GDM1 (cell line): ENCODE data around the gene KCNQ4.

ENCODE experiments used
- DNase-seq: peaks from one replicate; lab custom pipeline; 2025; lab: John Stamatoyannopoulos, UW

The KCNQ4 gene

DNA sequence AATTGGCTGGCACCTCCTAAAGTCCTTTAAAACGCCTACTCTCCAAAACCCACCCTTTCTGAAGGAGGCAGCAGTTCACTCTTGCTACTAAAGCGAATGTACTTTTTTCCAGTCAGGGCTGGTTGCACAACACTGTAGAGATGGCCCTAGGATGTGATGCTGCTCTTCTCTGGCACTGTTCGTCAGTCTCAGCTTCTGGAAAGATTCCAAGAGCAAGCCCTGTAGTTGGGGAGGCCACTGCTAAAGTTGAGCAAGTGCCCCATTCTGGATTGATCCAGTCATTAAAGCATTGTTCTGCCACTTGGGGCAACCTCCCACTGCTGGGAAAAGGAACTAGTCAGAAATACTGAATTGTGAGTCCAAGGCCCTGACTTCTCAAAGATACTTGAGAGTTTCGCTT lies 28.5 kb upstream of the KCNQ4 start:
- no peak for DNase-seq

- no peak for DNase-seq
Measured at GRCh38 chr1:40756523-40756922, 27.1 kb upstream of the KCNQ4 start.

DNA sequence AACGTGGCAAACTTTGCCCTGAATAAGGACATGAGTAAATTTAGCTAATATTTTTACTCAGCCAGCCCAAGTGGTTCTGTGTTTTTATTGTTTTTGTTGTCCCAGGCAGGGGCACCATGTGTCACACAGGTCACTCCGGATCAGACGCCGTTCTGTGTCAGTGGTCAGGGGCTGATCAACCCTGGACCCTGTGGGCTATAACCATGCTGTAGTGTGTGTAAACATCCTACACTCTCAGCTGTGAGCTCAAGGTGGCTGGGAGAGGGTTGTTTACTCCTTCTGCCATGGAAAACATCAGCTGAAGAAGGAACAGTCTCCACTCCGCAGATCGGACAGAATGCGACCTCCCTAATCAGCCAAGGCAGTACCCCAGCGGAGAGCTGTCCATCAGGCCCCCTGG lies 26.5 kb upstream of the KCNQ4 start:
- DNase-seq = no peak

- no peak for DNase-seq
Measured at GRCh38 chr1:40758004-40758403, 25.6 kb upstream of the KCNQ4 start.

DNA sequence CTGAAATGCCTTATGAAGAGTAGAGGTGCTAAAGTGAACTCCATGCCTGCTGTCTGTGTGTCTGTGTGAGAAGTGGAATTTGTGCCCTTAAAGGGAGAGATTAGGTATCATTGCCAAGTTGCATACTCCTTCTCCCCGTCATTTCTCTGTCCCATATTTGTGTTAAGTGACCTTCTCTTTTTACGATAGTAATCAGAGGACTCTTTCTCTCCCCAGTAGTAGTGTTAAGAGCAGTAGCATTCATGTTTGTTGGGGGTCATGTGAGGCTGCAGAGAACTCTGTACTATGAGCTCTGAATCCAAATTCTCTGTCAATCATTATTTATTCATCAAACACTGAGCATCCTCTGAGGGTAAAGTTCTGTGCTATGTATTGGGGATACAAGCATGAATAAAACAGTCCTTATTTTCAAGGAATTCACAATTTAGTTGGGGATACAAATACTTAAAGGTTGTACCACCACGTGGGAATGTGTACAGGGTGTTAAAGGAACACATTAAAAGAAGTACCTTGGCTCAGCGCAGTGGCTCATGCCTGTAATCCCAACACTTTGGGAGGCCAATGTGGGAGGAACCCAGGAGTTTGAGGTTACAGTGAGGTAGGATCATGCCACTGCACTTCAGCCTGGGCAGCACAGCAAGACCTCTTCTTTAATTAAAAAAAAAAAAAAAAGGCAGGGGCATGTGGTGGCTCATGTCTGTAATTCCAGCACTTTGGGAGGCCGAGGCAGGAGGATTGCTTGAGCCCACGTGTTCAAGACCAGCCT lies 24.8 kb upstream of the KCNQ4 start:
- no peak for DNase-seq

GRCh38 chr1:40760984-40761383 lies 22.6 kb upstream of the KCNQ4 start:
- no peak for DNase-seq

GRCh38 chr1:40762144-40762923 lies 21.3 kb upstream of the KCNQ4 start:
- DNase-seq = no peak

GRCh38 chr1:40763742-40764532 lies 19.6 kb upstream of the KCNQ4 start:
- DNase-seq = no peak

- no peak for DNase-seq
Measured at GRCh38 chr1:40764981-40765380, 18.6 kb upstream of the KCNQ4 start.

DNA sequence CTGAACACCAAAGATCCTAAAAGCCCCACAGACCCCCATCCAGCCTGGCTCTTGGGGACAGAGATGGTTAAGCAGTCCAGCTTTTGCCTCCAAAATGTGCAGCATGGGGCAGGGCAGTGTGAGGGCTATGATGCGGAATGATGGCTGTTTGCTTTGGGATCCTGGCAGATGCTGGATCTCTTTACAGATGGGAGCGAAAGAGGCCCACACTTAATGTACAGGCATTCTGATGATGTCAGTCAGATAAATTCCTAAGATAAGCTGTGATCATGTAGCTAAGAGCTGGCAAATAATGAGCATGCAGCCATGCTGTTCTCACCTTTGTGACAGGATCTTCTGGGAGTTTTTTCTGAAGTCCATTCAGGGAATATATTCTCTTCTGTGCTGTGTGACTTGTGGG lies 17.6 kb upstream of the KCNQ4 start:
- DNase-seq = no peak

DNA sequence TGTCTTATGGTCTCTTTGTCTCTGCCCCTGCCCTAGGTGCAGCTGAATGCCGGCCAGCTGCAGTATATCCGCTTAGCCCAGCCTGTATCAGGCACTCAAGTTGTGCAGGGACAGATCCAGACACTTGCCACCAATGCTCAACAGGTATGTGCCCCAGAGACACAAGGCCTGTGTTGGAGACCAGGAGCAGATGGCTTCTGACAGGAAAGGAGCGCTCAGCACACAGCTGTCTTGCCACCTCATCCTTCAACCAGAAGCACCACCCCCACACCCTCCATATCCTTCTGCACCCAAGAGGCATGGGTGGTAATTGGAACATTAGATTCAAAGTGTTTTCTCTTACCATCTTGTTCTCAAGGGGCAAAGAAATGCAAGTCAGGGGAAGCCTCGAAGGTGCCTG lies 17.0 kb upstream of the KCNQ4 start:
- no peak for DNase-seq

GRCh38 chr1:40768146-40768990 lies 15.2 kb upstream of the KCNQ4 start:
- no peak for DNase-seq

DNA sequence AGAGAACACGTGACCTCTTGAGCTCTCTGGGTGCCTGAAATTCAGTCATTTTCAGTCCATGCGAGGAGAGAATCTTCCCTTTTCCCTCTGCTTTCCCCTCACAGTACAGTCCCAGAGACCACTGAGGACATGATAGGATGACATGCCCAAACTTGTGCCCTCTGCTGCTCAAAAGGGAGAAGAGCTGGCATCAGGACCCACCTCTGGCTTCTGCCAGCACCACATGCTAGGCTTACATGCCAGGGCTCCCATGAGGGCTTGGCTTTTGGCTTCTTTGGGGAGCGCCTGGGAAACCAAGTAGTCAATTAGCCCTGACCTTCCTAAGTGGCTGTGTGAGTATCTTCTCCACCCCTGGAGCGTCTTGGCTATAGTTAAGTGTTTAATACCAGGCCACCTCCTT lies 13.8 kb upstream of the KCNQ4 start:
- DNase-seq = peak; percentile 39

GRCh38 chr1:40770296-40771070 lies 13.1 kb upstream of the KCNQ4 start:
- DNase-seq = peak; percentile 71

GRCh38 chr1:40772146-40772955 lies 11.2 kb upstream of the KCNQ4 start:
- no peak for DNase-seq

GRCh38 chr1:40773748-40774265 lies 9.8 kb upstream of the KCNQ4 start:
- DNase-seq = no peak

DNA sequence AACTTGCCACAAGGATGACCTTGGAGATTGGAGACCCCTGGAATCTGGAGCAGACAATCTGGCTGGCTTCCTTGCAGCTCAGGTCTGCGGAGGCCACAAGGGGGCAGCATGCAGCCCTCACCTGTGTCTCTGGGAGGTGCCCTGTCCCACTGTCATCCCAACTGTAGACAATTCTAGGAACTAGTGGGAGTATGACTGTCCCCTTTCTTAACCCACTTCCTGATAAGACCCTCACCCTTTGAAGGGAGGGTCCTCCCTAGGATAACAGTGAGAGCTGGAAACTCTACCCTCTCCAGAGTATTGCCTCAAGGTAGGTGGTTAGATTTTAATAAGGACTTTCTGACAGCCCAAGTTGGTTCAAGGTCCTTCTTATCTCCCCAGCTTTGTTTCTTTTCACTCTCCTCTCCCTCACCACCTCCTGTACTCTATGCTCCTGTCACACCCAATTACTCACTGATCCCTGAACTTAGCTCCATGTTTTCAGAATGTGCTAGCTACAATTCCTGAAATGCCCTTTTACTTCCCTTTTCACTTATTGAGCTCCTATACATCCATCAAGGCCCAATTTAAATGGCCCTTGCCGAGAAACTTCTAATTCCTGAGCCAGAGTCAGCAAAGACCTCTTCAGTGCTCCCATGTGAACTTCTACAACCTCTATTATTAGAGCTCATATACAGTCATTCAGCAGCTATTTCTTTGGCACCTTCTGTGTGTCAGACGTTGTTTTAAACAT lies 9.2 kb upstream of the KCNQ4 start:
- peak; percentile 18 for DNase-seq

DNA sequence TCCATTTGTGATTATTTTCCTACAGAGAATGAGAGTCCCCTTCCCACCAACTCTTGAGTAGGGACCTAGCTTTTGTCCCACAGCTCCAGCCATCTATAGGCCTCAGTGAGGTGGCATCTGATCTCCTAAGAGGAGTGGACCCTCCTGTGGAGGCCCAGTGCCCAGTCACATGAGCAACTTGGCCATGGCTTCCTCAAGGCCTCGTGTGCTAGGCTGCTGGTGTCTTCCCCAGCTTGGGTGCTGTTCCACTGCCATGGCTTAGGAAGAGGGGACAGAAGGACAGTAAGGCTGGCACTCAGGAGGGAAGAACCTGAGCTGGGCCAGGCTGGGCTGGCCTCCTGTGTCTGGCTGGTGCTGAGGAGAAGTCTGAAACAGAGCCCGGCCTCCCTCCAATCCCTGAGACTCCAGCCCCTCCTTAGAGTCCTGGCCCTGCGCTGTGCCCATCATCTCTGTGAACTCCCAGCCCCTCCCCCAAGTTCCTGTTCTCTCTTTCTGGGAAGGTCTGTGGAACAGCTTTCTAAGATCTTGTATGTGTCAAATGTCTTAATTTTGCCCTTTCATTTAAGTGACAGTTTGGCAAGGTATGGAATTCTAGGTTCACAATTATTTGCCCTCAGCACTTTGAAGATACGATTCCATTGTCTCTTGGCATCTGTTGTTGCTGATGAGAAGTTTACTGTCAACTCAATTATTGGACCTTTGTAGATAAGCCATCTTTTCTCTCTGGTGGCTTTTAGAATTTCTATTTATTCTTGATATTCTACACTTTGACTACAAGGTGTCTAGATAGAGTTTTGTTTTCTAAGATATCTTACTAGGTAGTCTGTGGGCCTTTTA lies 7.1 kb upstream of the KCNQ4 start:
- DNase-seq = no peak
